Heart right ventricle (tissue), 16 donors: Measurements from ENCODE around the gene CXCL12. TPM values are rescaled to one million over a fixed set of nuclear protein-coding genes. Genes with fewer than 3 reads are reported as not detected.

ENCODE experiments used
- ATAC-seq, 8 donors: fragments of 200-7000 bp; cut with Tn5 transposase; one replicate each; pipeline ENCODE4 v1.9.1; 2020; ENCODE audit warnings: mild to moderate bottlenecking in 8 of 8, moderate library complexity in 8 of 8, moderate number of reproducible peaks in 1 of 8
- DNase-seq, 2 donors: peaks; one replicate each; pipeline ENCODE4 v3.0.0-alpha.2; 2020
- H3K27ac ChIP-seq, 10 donors: fragments of 200-600 bp; sonication (generic) in 2 of 10; one replicate each; pipeline versions ENCODE4 v1.5.0 to v1.8.0; 2020 to 2022; ENCODE audit warnings: mild to moderate bottlenecking in 3 of 10
- H3K27me3 ChIP-seq, 7 donors: fragments of 200-600 bp; one replicate each; pipeline ENCODE4 v1.8.0; 2021 to 2022; ENCODE audit warnings: mild to moderate bottlenecking in 2 of 7
- H3K36me3 ChIP-seq, 9 donors: fragments of 200-600 bp; sonication (generic) in 1 of 9; one replicate each; pipeline versions ENCODE4 v1.5.0 to v1.8.0; 2020 to 2022; ENCODE audit warnings: mild to moderate bottlenecking in 2 of 9
- H3K4me1 ChIP-seq, 9 donors: fragments of 200-600 bp; sonication (generic) in 1 of 9; one replicate each; pipeline versions ENCODE4 v1.5.0 to v1.8.0; 2020 to 2022; ENCODE audit warnings: mild to moderate bottlenecking in 4 of 9
- H3K4me3 ChIP-seq, 10 donors: fragments of 200-600 bp; sonication (generic) in 2 of 10; one replicate each; pipeline versions ENCODE4 v1.5.0 to v1.8.0; 2020 to 2022; ENCODE audit warnings: mild to moderate bottlenecking in 7 of 10, moderate library complexity in 2 of 10
- H3K9me3 ChIP-seq, 11 donors: fragments of 200-600 bp in 10 of 11; sonication (generic) in 2 of 11; one replicate each; pipeline versions ENCODE4 v1.5.0 to v1.8.0; 2013 to 2022; ENCODE audit warnings: mild to moderate bottlenecking in 2 of 11, control low read depth in 1 of 11, moderate library complexity in 1 of 11
- CTCF ChIP-seq, 9 donors: fragments of 200-600 bp; sonication (generic) in 2 of 9; IDR thresholded peaks; one replicate each; pipeline versions ENCODE4 v1.5.0 to v1.8.0; 2021 to 2022; ENCODE audit warnings: antibody characterized with exemption in 9 of 9, mild to moderate bottlenecking in 5 of 9, moderate library complexity in 1 of 9
- WGBS, 2 donors: extraction: QIAGEN DNeasy Blood & Tissue Kit; methylation state at CpG; one replicate each; pipeline ENCODE4 v1.1.7; 2013; ENCODE audit warnings: inconsistent platforms in 1 of 2; 5-methylcytosine and 5-hydroxymethylcytosine counted together
- intact Hi-C, 10 donors: fragments of 100-400 bp; cut with DNase I; formaldehyde crosslinking; loops; one replicate each; pipeline versions ENCODE4 v1.11.1 to v1.14.2; 2022
- polyA plus RNA-seq, 2 donors: library from polyadenylated mRNA; stranded (reverse); fragments of 200-250 nt; gene quantifications; one replicate each; pipeline ENCODE4 v1.2.3, GENCODE V29; 2013
- total RNA-seq, 10 donors: library from RNA; stranded (reverse); fragmentation: NEBNext Ultra II Directional in 3 of 10; extraction: Animal tissue kit (Norgen Biotek cat#: 25700) in 3 of 10; gene quantifications; one replicate each; pipeline versions ENCODE4 v1.2.1 to v1.2.4, GENCODE V29; 2021 to 2023
- donor health status: Arrhythmogenic right ventricular cardiomyopathy.
- donor health status: ischemic (EF 13 %, LVEDD 7.1; RV severe dilation, severe dysfunction).
- donor health status: healthy with polysubstance abuse.
- donor health status: DM: no; HTN: yes; CAD: no.
- donor health status: DM: no; HTN: no; CAD: no.
- donor health status: ischemic (EF 25% LVEDD 6.9; RV normal size, moderate dysfunction).
- donor health status: ischemic (EF 25% LVEDD 5.7; RV mildly dilated, moderate dysfunction).
- donor health status: healthy.
- donor health status: DM: yes; HTN: yes; CAD: no.
- donor health status: Ischemic cardiomyopathy.
- donor health status: ischemic (EF 35%, LVEDD 5.7; RV mildly dilated, moderate dysfunction).
- donor health status: nonischemic (EF 11% LVEDD 7.7; RV severe dilation, severe dysfunction).
- donor health status: DM: yes; HTN: yes; CAD: no.
- donor health status: PGD.
- donor health status: ischemic (EF 29% LVEDD 5.4; RV normal size, mild dysfunction).
- donor health status: nonischemic (EF 23%, LVEDD 6.1; RV moderate dilation, normal function).

The CXCL12 gene
- total and polyA plus RNA-seq, 12 donors: 53.7 to 275 (median 116) TPM

- WGBS, 2 donors: 82 to 85% methylated on average over 8 of the region's 8 CpGs
- no peak for ATAC-seq
- intact Hi-C loops: no loop called here
- DNase-seq: no peak
- peaks cover 0 to 21% (median 8%) of the 10 kb centered on the region in 11 donors for H3K9me3 ChIP-seq
- H3K4me1 ChIP-seq: no peaks in the 10 kb centered on the region
- H3K27me3 ChIP-seq: peaks cover 0 to 3% (median 0%) of the 10 kb centered on the region in 7 donors
- no peak overlapping the region for H3K4me3 ChIP-seq
- TF ChIP-seq CTCF (IDR thresholded peaks at IDR 0.05): no peak
- no peak overlapping the region for H3K27ac ChIP-seq
- H3K36me3 ChIP-seq: no peaks in the 10 kb centered on the region
Measured at GRCh38 chr10:44426247-44427034, 41.5 kb upstream of the CXCL12 start.

GRCh38 chr10:44425466-44425865 is 40.6 kb upstream of the CXCL12 start:
- intact Hi-C loops: no loop called here
- ATAC-seq (no peak), DNase-seq (no peak)
- Histone ChIP-seq H3K4me1 (no peaks in the 10 kb centered on the region), H3K27me3 (peaks cover 0 to 3% (median 0%) of the 10 kb centered on the region in 7 donors), H3K36me3 (no peaks in the 10 kb centered on the region), H3K4me3 (no peak overlapping the region), H3K27ac (no peak overlapping the region), H3K9me3 (peaks cover 0 to 13% (median 8%) of the 10 kb centered on the region in 11 donors)
- TF ChIP-seq CTCF (IDR thresholded peaks at IDR 0.05): no peak
- 86% methylated on average over 8 of the region's 8 CpGs for WGBS, 2 donors

GRCh38 chr10:44424957-44425356 is 40.1 kb upstream of the CXCL12 start:
- Histone ChIP-seq H3K4me1 (no peaks in the 10 kb centered on the region), H3K9me3 (peaks cover 0 to 9% (median 3%) of the 10 kb centered on the region in 11 donors), H3K4me3 (no peak overlapping the region), H3K36me3 (no peaks in the 10 kb centered on the region), H3K27ac (no peak overlapping the region), H3K27me3 (peaks cover 0 to 3% (median 0%) of the 10 kb centered on the region in 7 donors)
- ATAC-seq (no peak), DNase-seq (no peak)
- 60 to 63% methylated on average over 13 of the region's 13 CpGs for WGBS, 2 donors
- no peak for TF ChIP-seq CTCF (IDR thresholded peaks at IDR 0.05)
- intact Hi-C loops: no loop called here

DNA sequence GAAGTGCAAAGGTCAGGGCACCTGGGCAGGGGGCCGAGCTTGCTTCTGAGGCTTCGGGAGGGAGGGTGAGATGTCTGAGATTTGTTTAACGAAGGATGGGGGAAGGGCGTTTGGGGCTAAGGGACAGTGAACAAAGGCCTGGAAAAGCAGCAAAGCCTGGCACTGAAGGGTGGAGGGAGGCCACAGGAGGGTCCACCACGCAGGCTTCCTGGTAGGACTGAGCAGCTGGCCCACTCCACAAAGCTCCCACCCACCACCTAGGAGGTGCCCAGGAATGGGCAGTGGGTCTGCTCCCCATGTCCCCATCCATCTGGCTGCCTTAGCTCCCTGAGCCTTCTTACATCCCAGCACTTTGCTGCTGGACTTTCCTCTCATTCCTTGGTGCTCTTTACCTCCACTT is 39.4 kb upstream of the CXCL12 start:
- no peaks in the 10 kb centered on the region for H3K4me1 ChIP-seq
- ATAC-seq (no peak), DNase-seq (no peak)
- peaks cover 0 to 3% (median 0%) of the 10 kb centered on the region in 7 donors for H3K27me3 ChIP-seq
- intact Hi-C loops: no loop called here
- H3K36me3 ChIP-seq: no peaks in the 10 kb centered on the region
- H3K27ac ChIP-seq: no peak overlapping the region
- H3K9me3 ChIP-seq: peaks cover 0 to 2% (median 0%) of the 10 kb centered on the region in 11 donors
- no peak for TF ChIP-seq CTCF (IDR thresholded peaks at IDR 0.05)
- no peak overlapping the region for H3K4me3 ChIP-seq
- 89 to 91% methylated on average over 5 of the region's 5 CpGs for WGBS, 2 donors
